HEK293T (cell line): ENCODE data around the gene HOXC6.

Experiments used
- CTCF ChIA-PET: fragments of 350-600 bp; formaldehyde crosslinking; extraction: SDS; loops from one replicate; lab custom pipeline; 2021; ENCODE audit warnings: antibody characterized with exemption, inconsistent platforms; lab: Yijun Ruan, JAX
- POLR2A ChIA-PET: fragments of 350-600 bp; formaldehyde crosslinking; extraction: SDS; loops from one replicate; lab custom pipeline; 2020; ENCODE audit warnings: antibody characterized with exemption, inconsistent platforms; lab: Yijun Ruan, JAX
- DNase-seq: peaks from one replicate; pipeline ENCODE4 v3.0.0; 2012; ENCODE audit warnings: mixed read lengths; ENCODE audit errors: extremely low spot score
- ARNT ChIP-seq: fragments of 450-650 bp; IDR thresholded peaks from 2 replicates; pipeline ENCODE4 v1.6.1; 2017; ENCODE audit warnings: mild to moderate bottlenecking
- BHLHE40 ChIP-seq: fragments of 450-650 bp; IDR thresholded peaks from 2 replicates; pipeline ENCODE4 v1.6.1; 2016; ENCODE audit warnings: mild to moderate bottlenecking, moderate library complexity, borderline replicate concordance
- CTBP1 ChIP-seq: fragments of 450-650 bp; IDR thresholded peaks from 2 replicates; pipeline ENCODE4 v1.6.1; 2016; ENCODE audit warnings: borderline replicate concordance
- ELF4 ChIP-seq: fragments of 450-650 bp; IDR thresholded peaks from 2 replicates; pipeline ENCODE4 v1.6.1; 2017; ENCODE audit warnings: antibody characterized with exemption
- FOXA1 ChIP-seq: fragments of 450-650 bp; IDR thresholded peaks from 2 replicates; pipeline ENCODE4 v1.6.1; 2016; ENCODE audit warnings: mild to moderate bottlenecking
- FOXK2 ChIP-seq: fragments of 450-650 bp; IDR thresholded peaks from 2 replicates; pipeline ENCODE4 v1.6.1; 2016; ENCODE audit warnings: mild to moderate bottlenecking
- FOXM1 ChIP-seq: fragments of 450-650 bp; IDR thresholded peaks from 2 replicates; pipeline ENCODE4 v1.6.1; 2017; ENCODE audit warnings: mild to moderate bottlenecking, borderline replicate concordance
- HDGF ChIP-seq: fragments of 450-650 bp; IDR thresholded peaks from 2 replicates; pipeline ENCODE4 v1.6.1; 2017; ENCODE audit warnings: antibody characterized with exemption, borderline replicate concordance
- L3MBTL2 ChIP-seq: fragments of 450-650 bp; conservative IDR thresholded peaks from 2 replicates; pipeline ENCODE4 v1.6.1; 2016; ENCODE audit warnings: mild to moderate bottlenecking
- LEF1 ChIP-seq: fragments of 450-650 bp; IDR thresholded peaks from 2 replicates; pipeline ENCODE4 v1.6.1; 2017; ENCODE audit warnings: mild to moderate bottlenecking, borderline replicate concordance
- NFRKB ChIP-seq: fragments of 450-650 bp; IDR thresholded peaks from 2 replicates; pipeline ENCODE4 v1.6.1; 2016; ENCODE audit warnings: mild to moderate bottlenecking, moderate library complexity
- PKNOX1 ChIP-seq: fragments of 450-650 bp; IDR thresholded peaks from 2 replicates; pipeline ENCODE4 v1.6.1; 2016
- SP1 ChIP-seq: fragments of 450-650 bp; IDR thresholded peaks from 2 replicates; pipeline ENCODE4 v1.6.1; 2017
- SUZ12 ChIP-seq: fragments of 450-650 bp; IDR thresholded peaks from 2 replicates; pipeline ENCODE4 v1.6.1; 2016; ENCODE audit warnings: mild to moderate bottlenecking
- TARDBP ChIP-seq: fragments of 450-650 bp; IDR thresholded peaks from 2 replicates; pipeline ENCODE4 v1.6.1; 2016
- ZNF384 ChIP-seq: fragments of 450-650 bp; IDR thresholded peaks from 2 replicates; pipeline ENCODE4 v1.6.1; 2016

The HOXC6 gene

DNA sequence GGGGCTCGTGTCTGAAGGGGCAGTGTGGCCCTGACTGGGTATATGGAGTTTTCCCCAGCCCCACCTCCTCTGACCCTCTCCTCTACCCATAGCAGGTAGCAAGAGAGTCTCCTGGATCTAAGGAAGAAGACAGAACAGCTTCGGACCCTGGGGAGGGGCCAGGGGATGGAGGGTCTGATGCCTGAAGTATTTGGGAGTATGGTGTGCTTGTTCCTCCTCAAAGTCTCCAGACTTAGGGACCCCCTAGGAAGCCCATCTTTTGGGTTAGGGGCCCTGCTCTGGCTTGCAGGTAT lies 20.0 kb upstream of the HOXC6 start:
- TF ChIP-seq LEF1 (no peak), ARNT (no peak), ELF4 (no peak), PKNOX1 (no peak), CTBP1 (no peak), SP1 (no peak), FOXM1 (no peak), ZNF384 (no peak), FOXK2 (no peak), SUZ12 (no peak)
- CTCF ChIA-PET = interaction anchor here (0.6 to 3.2 kb wide), 9 partner anchors 18 to 206 kb away, joined by 3 to 15 read pairs (median 6); partner anchors contain the start of gene HOXC6
- POLR2A ChIA-PET = interaction anchor here (0.7 to 2.5 kb wide), 10 partner anchors 8 to 43 kb away, joined by 3 to 23 read pairs (median 6); partner anchors contain the start of genes HOXC10, HOXC5 and HOXC9
- DNase-seq = no peak

GRCh38 chr12:54009171-54010052 lies 18.8 kb upstream of the HOXC6 start:
- CTCF ChIA-PET = interaction anchor here (0.6 to 3.2 kb wide), 14 partner anchors 8 to 309 kb away, joined by 3 to 15 read pairs (median 5); partner anchors contain the start of genes HOXC10 and HOXC5
- DNase-seq = no peak
- TF ChIP-seq ZNF384 = no peak
- TF ChIP-seq BHLHE40 = no peak
- no peak for TF ChIP-seq CTBP1
- no peak for TF ChIP-seq PKNOX1
- TF ChIP-seq L3MBTL2 = peak; percentile 53; the same call in 1 of the 2 replicates
- POLR2A ChIA-PET = interaction anchor here (0.6 to 2.5 kb wide), 21 partner anchors 8 to 158 kb away, joined by 3 to 23 read pairs (median 4); partner anchors contain the start of genes HOXC5 and HOXC9

- peak; percentile 56; the same call in 1 of the 2 replicates for TF ChIP-seq CTBP1
- TF ChIP-seq NFRKB = no peak
- peak; percentile 88 for TF ChIP-seq PKNOX1
- TF ChIP-seq HDGF = no peak
- no peak for DNase-seq
- CTCF ChIA-PET = interaction anchor here (2.2 kb wide), 1 partner anchor 197 kb away, joined by 14 read pairs; no protein-coding TSS in a partner anchor
- POLR2A ChIA-PET = interaction anchor here (1.2 kb wide), 2 partner anchors 16 to 28 kb away, joined by 3 to 4 read pairs; no protein-coding TSS in a partner anchor
These were observed 17.9 kb upstream of the HOXC6 start for GRCh38 chr12:54010053-54010971.

- ChIA-PET POLR2A (interaction anchor here (1.2 kb wide), 2 partner anchors 15 to 27 kb away, joined by 3 to 4 read pairs; no protein-coding TSS in a partner anchor), CTCF (no interaction called here)
- TF ChIP-seq SP1 (no peak), ARNT (no peak), FOXA1 (no peak), SUZ12 (no peak), PKNOX1 (peak; percentile 88), ZNF384 (no peak), TARDBP (no peak)
- DNase-seq = no peak
These were observed 17.1 kb upstream of the HOXC6 start for GRCh38 chr12:54010972-54011664.
